HepG2 (cell line): Measurements from ENCODE around the gene PSAP. TPM values are rescaled to one million over a fixed set of nuclear protein-coding genes. Genes with fewer than 3 reads are reported as not detected.

Experiments used
- AGO1 ChIP-seq: fragments of 200-400 bp; formaldehyde crosslinking; IDR thresholded peaks from 2 replicates; pipeline ENCODE4 v1.6.1; 2017; ENCODE audit warnings: mild to moderate bottlenecking, low read depth, low read length, moderate library complexity; ENCODE audit not compliant: poor library complexity, severe bottlenecking
- AGO2 ChIP-seq: fragments of 200-400 bp; formaldehyde crosslinking; optimal IDR thresholded peaks from 2 replicates; pipeline ENCODE3; 2017; ENCODE audit warnings: mild to moderate bottlenecking, low read depth, low read length, moderate library complexity
- CC2D1A ChIP-seq: sonication (generic); formaldehyde crosslinking; IDR thresholded peaks from 2 replicates; pipeline ENCODE4 v1.8.1; 2023; ENCODE audit warnings: mild to moderate bottlenecking, missing genetic modification reagents
- FIP1L1 ChIP-seq: fragments of 200-400 bp; formaldehyde crosslinking; IDR thresholded peaks from 2 replicates; pipeline ENCODE4 v1.6.1; 2018; ENCODE audit warnings: low read depth, mild to moderate bottlenecking, low read length, moderate library complexity, borderline replicate concordance; ENCODE audit not compliant: insufficient read depth
- FOXO4 ChIP-seq: sonication (generic); formaldehyde crosslinking; conservative IDR thresholded peaks from 2 replicates; pipeline ENCODE4 v1.8.1; 2023; ENCODE audit warnings: missing genetic modification reagents
- FOXP1 ChIP-seq, 2 experiments: fragments of 450-650 bp in 1 of 2; IDR thresholded peaks; 2 replicates each; pipeline ENCODE4 v1.6.1; 2017 to 2018; ENCODE audit warnings: antibody characterized with exemption in 1 of 2
- HNRNPUL1 ChIP-seq: fragments of 200-400 bp; formaldehyde crosslinking; IDR thresholded peaks from 2 replicates; pipeline ENCODE4 v1.6.1; 2017; ENCODE audit warnings: low read depth, mild to moderate bottlenecking, low read length, moderate library complexity
- KDM3A ChIP-seq: IDR thresholded peaks from 2 replicates; pipeline ENCODE4 v1.6.1; 2018; ENCODE audit warnings: low read depth, missing compliant biosample characterization
- PPARG ChIP-seq: conservative IDR thresholded peaks from 2 replicates; pipeline ENCODE4 v1.6.1; 2016; ENCODE audit warnings: missing biosample characterization, missing genetic modification reagents
- TGIF2 ChIP-seq: IDR thresholded peaks from 2 replicates; pipeline ENCODE4 v1.6.1; 2016; ENCODE audit warnings: control low read depth, missing compliant biosample characterization
- TSC22D2 ChIP-seq: sonication (generic); formaldehyde crosslinking; IDR thresholded peaks from 2 replicates; pipeline ENCODE4 v1.5.1; 2020; ENCODE audit warnings: missing genetic modification reagents, mild to moderate bottlenecking, borderline replicate concordance
- ZNF124 ChIP-seq: sonication (generic); formaldehyde crosslinking; IDR thresholded peaks from 2 replicates; pipeline ENCODE4 v1.4.0; 2020; ENCODE audit warnings: missing genetic modification reagents
- ZNF317 ChIP-seq: sonication (generic); formaldehyde crosslinking; IDR thresholded peaks from 2 replicates; pipeline ENCODE4 v1.5.0; 2020; ENCODE audit warnings: mild to moderate bottlenecking, missing genetic modification reagents
- ZNF343 ChIP-seq: sonication (generic); formaldehyde crosslinking; IDR thresholded peaks from 2 replicates; pipeline ENCODE4 v1.4.0; 2020; ENCODE audit warnings: mild to moderate bottlenecking, missing genetic modification reagents
- ZNF362 ChIP-seq: sonication (generic); formaldehyde crosslinking; IDR thresholded peaks from 2 replicates; pipeline ENCODE4 v1.4.0; 2020; ENCODE audit warnings: missing genetic modification reagents, mild to moderate bottlenecking, borderline replicate concordance
- ZNF382 ChIP-seq: sonication (generic); formaldehyde crosslinking; IDR thresholded peaks from 2 replicates; pipeline ENCODE4 v1.5.0; 2020; ENCODE audit warnings: missing genetic modification reagents, mild to moderate bottlenecking, borderline replicate concordance
- ZNF549 ChIP-seq: sonication (generic); formaldehyde crosslinking; IDR thresholded peaks from 2 replicates; pipeline ENCODE4 v1.5.0; 2020; ENCODE audit warnings: missing genetic modification reagents
- ZNF703 ChIP-seq: sonication (generic); formaldehyde crosslinking; IDR thresholded peaks from 2 replicates; pipeline ENCODE4 v1.5.1; 2020; ENCODE audit warnings: missing genetic modification reagents, mild to moderate bottlenecking, moderate library complexity, borderline replicate concordance
- polyA plus RNA-seq, 8 experiments: library from polyadenylated mRNA; depleted of rRNA in 3 of 8; stranded (reverse) in 7 of 8; unstranded in 1 of 8; fragments of >200 nt; fragmentation: Illumina TruSeq in 4 of 8; extraction: Trizol in 4 of 8; gene quantifications; 2 replicates each; pipeline versions ENCODE4 v1.2.1 to v1.2.3, GENCODE V29; 2011 to 2016; ENCODE audit warnings: low read depth in 4 of 8, missing spikeins in 1 of 8, mixed read lengths in 1 of 8; ENCODE audit not compliant: insufficient read depth in 1 of 8
- total RNA-seq, 5 experiments: library from RNA; depleted of rRNA; stranded (reverse); fragments of >200 nt; fragmentation: Illumina TruSeq; extraction: Trizol; gene quantifications; 2 replicates each; pipeline ENCODE4 v1.2.3, GENCODE V29; 2016; ENCODE audit warnings: low read depth in 1 of 5
- TF ChIP-seq, protein P1 (sequence below): sonication (generic); formaldehyde crosslinking; IDR thresholded peaks from 2 replicates; pipeline ENCODE4 v1.5.1; 2020; ENCODE audit warnings: mild to moderate bottlenecking, missing genetic modification reagents, borderline replicate concordance
- TF ChIP-seq, protein P2 (sequence below): IDR thresholded peaks from 2 replicates; pipeline ENCODE4 v1.6.1; 2016; ENCODE audit warnings: missing genetic modification reagents, missing compliant biosample characterization

The PSAP gene
- total and polyA plus RNA-seq, 2 of the 13 experiments (the other 11 are each of a cell fraction or from before 2014, with no cell fraction given) = 323 to 643 TPM

- TF ChIP-seq, protein P1, sequence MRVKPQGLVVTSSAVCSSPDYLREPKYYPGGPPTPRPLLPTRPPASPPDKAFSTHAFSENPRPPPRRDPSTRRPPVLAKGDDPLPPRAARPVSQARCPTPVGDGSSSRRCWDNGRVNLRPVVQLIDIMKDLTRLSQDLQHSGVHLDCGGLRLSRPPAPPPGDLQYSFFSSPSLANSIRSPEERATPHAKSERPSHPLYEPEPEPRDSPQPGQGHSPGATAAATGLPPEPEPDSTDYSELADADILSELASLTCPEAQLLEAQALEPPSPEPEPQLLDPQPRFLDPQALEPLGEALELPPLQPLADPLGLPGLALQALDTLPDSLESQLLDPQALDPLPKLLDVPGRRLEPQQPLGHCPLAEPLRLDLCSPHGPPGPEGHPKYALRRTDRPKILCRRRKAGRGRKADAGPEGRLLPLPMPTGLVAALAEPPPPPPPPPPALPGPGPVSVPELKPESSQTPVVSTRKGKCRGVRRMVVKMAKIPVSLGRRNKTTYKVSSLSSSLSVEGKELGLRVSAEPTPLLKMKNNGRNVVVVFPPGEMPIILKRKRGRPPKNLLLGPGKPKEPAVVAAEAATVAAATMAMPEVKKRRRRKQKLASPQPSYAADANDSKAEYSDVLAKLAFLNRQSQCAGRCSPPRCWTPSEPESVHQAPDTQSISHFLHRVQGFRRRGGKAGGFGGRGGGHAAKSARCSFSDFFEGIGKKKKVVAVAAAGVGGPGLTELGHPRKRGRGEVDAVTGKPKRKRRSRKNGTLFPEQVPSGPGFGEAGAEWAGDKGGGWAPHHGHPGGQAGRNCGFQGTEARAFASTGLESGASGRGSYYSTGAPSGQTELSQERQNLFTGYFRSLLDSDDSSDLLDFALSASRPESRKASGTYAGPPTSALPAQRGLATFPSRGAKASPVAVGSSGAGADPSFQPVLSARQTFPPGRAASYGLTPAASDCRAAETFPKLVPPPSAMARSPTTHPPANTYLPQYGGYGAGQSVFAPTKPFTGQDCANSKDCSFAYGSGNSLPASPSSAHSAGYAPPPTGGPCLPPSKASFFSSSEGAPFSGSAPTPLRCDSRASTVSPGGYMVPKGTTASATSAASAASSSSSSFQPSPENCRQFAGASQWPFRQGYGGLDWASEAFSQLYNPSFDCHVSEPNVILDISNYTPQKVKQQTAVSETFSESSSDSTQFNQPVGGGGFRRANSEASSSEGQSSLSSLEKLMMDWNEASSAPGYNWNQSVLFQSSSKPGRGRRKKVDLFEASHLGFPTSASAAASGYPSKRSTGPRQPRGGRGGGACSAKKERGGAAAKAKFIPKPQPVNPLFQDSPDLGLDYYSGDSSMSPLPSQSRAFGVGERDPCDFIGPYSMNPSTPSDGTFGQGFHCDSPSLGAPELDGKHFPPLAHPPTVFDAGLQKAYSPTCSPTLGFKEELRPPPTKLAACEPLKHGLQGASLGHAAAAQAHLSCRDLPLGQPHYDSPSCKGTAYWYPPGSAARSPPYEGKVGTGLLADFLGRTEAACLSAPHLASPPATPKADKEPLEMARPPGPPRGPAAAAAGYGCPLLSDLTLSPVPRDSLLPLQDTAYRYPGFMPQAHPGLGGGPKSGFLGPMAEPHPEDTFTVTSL (CRISPR knock-in tag) = no peak
- TF ChIP-seq PPARG (peak; percentile 52; the same call in 1 of the 2 replicates), HNRNPUL1 (no peak), TSC22D2 (no peak; the same call in 1 of the 2 replicates), KDM3A (CRISPR knock-in tag) (peak; percentile 30; the same call in 1 of the 2 replicates), FOXO4 (CRISPR knock-in tag) (no peak), AGO2 (peak; percentile 81), ZNF703 (no peak), ZNF124 (CRISPR knock-in tag) (0 out of 2 replicates have a peak, but pooled peaks have one; percentile 55), ZNF362 (CRISPR knock-in tag) (0 out of 2 replicates have a peak, but pooled peaks have one; percentile 25), FIP1L1 (no peak; the same call in 1 of the 2 replicates), ZNF382 (no peak), TGIF2 (CRISPR knock-in tag) (no peak; the same call in 1 of the 2 replicates), ZNF549 (CRISPR knock-in tag) (0 out of 2 replicates have a peak, but pooled peaks have one; percentile 30), CC2D1A (no peak), FOXP1 (IDR thresholded peaks at IDR 0.05) (no peak), FOXP1 (CRISPR knock-in tag; IDR thresholded peaks at IDR 0.05) (peak; percentile 2; the same call in 1 of the 2 replicates), AGO1 (no peak), ZNF343 (peak; percentile 86; the same call in 1 of the 2 replicates), ZNF317 (CRISPR knock-in tag) (no peak)
- TF ChIP-seq, protein P2, sequence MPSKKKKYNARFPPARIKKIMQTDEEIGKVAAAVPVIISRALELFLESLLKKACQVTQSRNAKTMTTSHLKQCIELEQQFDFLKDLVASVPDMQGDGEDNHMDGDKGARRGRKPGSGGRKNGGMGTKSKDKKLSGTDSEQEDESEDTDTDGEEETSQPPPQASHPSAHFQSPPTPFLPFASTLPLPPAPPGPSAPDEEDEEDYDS = peak; percentile 97
Measured at GRCh38 chr10:71850743-71851464, at the start of gene PSAP (continued).
